ENCODE results near the gene RAD51B.

The RAD51B gene

GRCh38 chr14:68124979-68125731 lies 305.6 kb downstream of the RAD51B start:
- no peak for DNase-seq

DNA sequence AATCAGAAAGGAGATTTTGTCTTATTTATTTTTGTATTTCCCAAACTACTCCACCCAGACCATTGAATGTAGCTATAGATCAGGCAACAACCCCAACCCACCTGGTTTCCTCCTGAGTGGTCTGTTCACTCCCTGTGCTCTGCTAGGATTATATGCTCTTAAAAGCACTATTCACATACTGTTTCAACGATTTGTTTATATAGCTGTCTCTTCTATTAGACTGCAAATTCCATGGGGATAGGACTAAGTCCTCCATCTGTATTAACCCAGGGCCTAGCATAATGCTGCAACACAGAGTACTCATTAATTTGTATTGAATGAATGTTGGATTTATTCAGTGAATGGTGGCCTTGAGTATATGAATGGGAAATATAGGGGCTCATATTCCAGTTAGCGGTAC lies 307.6 kb downstream of the RAD51B start:
- no peak for DNase-seq

- DNase-seq = no peak
Observed at GRCh38 chr14:68131907-68132306, 312.3 kb downstream of the RAD51B start.

GRCh38 chr14:68132563-68133121 lies 313.1 kb downstream of the RAD51B start:
- no peak for DNase-seq

- DNase-seq = no peak
Observed at GRCh38 chr14:68133856-68134255, 314.3 kb downstream of the RAD51B start.

DNA sequence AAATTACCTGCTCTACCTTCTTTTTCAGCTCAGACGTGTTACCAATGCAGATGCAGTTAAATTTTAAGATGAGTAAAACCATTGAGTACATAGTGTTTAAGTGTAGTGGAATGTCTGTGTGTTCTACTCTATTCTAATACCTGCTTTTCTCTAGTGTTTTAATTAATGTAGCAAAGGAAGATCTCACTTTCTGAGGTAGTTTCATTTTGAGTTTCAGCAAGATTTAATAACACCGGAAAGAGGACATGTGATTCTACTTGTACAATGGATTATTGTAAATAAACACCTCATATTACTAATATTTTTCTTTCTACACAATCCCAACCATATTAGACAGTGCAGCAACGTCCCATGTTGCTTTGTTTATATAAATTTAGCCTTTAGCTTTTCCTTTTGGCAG lies 315.4 kb downstream of the RAD51B start:
- DNase-seq = no peak

DNA sequence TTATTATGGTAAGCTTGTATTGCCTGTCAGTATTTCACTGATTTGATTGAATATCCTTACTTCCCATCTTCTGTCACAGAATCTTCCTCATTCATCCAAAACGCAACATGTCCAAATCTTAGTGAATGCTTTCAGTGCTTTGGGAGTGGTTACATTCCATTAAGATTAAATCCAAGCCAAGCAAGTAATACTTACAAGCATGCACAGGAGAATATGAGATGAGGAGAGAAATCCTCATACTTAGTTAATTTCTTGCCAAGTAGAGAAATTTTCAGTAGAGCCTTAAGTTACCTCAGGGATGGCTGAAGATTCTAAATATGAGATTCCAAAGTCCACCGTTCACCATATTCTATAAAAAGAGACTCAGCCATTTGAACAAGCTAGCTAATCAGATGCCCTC lies 316.0 kb downstream of the RAD51B start:
- DNase-seq = no peak

DNA sequence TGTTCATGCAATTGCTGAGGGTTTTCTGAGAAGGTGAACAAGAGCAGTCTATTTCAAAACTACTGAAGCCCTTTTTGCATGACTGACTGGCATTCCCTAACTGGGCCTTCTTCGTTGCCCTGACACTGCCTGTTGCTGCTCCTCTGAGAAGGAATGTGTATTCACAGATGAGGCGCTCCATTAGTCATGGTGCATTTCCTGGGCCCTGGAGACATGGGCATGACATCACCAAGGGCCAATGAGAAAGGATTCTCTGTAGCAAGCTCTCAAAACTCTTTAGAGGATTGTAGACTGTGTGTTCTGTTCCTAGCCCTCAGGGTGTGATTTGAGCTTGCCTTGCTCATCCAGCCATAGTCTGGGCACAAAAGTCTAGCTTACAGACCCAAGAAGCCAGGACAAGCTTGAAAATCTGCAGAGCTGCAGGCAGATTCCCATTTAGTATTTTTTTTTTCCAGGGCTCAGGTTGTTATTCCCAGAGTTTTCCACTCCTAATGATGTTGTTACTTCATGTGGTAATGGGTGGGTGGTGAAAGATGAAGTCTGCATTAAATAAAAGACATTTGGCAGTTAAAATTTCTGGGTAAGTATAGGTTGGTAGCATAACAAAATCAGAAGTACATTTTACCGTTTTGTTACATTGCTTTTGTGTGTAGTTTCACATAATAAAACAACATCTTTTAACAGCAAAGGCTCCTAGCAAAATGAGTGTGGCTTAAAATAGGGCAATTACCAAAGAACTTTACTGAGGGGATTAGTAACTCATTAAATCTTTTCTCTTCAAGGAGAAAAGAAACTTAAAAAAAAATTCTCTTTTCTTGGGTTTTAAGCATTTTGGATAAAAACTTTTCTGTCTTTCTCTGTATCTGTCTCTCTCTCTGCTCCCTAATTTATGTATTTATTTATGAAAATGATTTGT lies 318.4 kb downstream of the RAD51B start:
- no peak for DNase-seq

- no peak for DNase-seq
Observed at GRCh38 chr14:68139431-68140075, 320.0 kb downstream of the RAD51B start.

DNA sequence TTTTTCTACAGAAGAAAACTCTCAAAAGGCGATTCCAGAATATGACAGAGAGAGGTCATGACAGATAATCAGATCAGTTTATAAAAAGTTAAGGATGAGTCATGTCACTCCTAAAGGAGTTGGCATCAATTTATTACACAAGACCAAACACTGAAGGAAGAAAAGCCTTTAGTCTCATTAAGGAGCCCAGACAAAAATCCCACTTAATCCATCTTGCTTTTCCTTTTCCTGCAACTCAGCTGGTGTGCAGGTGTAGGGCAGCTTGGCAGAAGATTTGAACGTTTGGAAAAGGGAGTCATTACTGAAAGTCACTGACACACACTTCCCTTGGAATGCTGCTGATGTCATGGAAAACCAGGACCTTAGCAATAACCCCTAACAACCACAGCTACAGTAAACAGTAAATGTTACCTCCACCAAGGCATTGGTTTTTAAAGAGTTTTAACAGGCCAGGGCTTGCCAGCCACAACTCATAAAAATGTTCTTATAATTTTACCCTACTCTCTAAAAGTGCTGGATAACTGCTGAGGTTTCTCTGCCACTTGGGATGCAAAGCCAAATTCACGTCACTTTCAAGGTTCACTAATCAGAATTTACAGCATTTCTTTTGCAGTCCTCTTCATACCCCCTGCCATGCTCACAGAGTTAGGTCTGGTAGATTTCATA lies 320.6 kb downstream of the RAD51B start:
- DNase-seq = peak in 1 of 2 experiments; percentile 44

DNA sequence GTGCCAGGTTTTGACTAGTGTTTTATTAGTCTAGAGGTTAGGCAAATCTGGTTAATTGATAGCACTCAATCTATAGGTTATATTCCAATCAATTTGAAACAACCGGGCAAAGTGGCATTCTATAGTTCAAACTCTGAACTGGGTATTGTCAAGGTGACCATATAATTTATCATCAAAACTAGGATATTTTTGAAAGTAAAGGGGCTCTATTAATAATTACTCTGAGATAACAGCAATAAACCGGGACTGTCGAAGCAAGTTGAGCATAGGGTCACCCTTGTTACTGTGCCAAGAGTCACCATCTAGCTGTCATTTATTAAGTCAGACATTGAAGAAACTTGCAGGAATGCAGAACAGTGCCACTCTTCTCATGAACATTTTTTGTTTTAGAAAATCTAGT lies 321.2 kb downstream of the RAD51B start:
- no peak for DNase-seq

DNA sequence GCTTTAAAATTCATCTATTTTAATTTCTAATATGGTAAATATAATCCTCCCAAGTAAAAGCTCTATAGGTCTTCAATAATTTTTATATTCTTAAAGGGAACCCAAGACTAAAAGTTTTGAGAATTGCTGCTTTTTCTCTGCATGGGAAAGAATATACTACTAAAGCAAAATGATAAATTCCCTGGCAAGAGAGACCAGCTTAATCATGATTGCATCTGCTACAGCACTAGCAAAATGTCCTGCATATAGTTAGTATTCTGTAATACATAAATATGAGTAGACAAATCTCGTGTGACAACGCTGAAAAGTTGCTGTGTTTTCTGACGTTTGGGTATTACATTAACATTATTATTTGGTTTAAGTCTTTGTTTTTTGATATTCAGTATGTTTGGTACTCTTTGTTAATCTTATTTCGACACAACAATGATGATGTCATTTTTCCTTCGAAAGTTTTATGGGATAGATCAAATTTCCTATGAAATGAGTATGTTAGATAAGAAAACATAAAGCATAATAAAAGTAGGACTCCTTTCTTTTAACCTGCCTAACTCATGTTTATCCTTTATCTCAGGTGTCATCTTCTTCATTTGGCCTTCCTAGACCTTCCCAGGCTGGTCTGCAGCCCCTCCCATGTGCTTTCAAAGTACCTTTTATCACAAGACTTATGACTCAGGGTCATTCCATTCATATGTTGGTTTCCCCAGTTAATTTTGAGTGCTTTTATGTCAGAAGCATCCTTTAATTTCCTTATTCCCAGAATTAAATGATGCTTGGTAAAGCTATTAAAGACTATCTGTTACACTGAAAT lies 321.9 kb downstream of the RAD51B start:
- DNase-seq = no peak

DNA sequence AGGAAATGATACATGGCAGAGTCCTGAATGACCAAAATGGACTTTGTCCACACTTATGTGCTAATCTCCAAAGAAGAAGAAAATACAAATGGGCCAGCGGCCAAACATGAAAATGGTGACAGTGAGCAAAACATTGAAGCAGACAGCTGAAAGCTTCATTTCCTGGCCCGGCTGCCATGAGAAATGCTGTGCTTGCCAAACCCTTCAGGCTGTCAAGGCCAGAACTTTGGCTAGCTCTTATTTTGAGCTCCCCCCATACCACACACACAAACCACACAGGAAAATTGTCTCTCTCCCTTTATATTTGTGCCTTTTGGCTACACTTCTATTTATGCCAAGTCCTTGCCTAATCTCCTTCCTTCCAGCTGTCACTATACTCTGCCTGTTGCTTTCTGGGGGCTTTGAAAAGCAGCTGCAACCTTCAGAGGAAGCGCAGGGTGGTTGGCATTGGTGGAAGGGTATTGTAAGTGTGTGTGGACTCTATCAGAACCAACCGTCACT lies 323.8 kb downstream of the RAD51B start:
- no peak for DNase-seq

GRCh38 chr14:68144051-68144681 lies 324.6 kb downstream of the RAD51B start:
- no peak for DNase-seq

DNA sequence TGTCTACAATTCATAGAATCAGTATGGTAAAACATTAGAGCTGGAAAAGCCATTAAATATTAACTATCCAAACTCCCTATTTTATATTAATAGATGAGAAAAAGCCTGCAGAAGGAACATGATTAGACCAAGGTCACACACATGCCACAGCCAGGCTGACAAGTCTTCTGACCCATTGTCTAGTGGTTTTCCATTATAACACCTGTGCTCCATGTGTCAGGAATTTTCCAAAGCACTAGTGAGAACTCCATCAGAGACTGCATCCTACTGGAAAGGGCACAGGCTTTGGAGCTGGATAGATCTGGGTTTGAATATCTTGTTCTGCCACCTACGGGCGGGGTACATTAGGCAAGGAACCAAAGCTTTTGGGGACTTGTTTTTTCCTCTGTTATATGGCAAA lies 325.5 kb downstream of the RAD51B start:
- no peak for DNase-seq

- no peak for DNase-seq
Observed at GRCh38 chr14:68145539-68145938, 326.0 kb downstream of the RAD51B start.

GRCh38 chr14:68146818-68147217 lies 327.2 kb downstream of the RAD51B start:
- no peak for DNase-seq

DNA sequence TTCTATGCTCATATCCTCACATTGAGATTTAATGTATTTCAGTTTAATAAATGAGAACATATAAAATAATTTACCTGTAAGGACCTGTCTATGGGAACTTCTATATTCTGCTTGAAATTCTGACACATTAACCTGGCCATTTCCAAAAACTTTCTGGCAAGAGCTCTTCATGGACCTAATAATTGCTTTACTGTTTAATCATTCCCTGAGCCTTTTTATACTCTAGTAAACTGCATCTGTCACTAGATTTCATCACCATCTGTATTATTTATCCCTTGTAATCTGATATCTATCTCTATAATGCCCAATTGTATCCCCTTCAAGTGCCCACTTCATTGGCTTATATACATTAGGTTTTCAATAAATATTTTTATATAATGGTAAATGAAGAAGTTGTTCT lies 327.7 kb downstream of the RAD51B start:
- no peak for DNase-seq

- no peak for DNase-seq
Observed at GRCh38 chr14:68148276-68148675, 328.7 kb downstream of the RAD51B start.

GRCh38 chr14:68148763-68149162 lies 329.2 kb downstream of the RAD51B start:
- DNase-seq = no peak

DNA sequence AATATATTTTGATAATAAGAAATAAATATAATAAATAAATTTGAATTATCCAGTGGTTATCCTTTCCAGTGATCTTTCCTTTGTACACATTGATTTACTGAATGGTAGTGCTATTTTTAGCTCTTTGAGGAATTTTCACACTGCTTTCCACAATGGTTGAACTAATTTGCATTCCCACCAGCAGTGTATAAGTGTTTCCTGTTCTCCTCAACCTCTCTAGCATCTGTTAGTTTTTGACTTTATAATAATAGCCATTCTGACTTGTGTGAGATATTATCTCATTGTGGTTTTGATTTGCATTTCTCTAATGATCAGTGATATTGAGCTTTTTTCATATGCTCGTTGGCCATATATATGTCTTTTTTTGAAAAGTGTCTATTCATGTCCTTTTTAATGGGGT lies 333.7 kb downstream of the RAD51B start:
- no peak for DNase-seq

All from SHP77 (cell line).